Activated T-helper 1 cell treated with Interleukin-2 at 50 U/mL for 16 hours (primary cell): ENCODE measurements around the gene OR52E1.
"Not testable (repeated sequence)": the region's sequence is repeated elsewhere in the genome, so short reads cannot be mapped to it uniquely, and the experiment has no call there.

ENCODE experiments used
- DNase-seq: peaks from one replicate; pipeline ENCODE4 v3.0.0-alpha.2; 2020; ENCODE audit warnings: low read depth

Gene OR52E1

GRCh38 chr11:5069272-5069671 lies at the start of gene OR52E1:
OR52E1 (plus strand) TSS chr11:5069572.
- DNase-seq, result no peak

DNA sequence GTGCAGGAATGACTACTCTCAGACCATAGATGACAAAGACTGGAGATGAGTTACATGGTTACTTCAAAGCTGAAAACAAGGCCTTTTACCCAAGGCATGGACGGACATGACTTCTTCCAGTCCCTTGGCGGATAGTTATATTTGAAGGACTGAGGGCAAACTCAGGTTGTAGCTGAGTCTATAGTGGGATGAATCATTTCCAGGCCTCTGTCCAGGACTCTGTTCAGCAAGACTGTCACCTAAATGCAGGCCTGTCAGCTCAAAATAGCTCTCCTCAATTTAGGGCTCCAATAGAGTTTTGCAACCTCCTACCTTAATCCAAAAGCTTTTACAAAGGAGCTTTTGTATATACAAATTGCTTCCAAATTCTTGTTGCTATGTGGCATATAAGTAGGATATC lies 47.4 kb upstream of the OR52E1 start:
- DNase-seq, result no peak

- no peak for DNase-seq
Measured at GRCh38 chr11:5036669-5037068, 32.7 kb upstream of the OR52E1 start.

DNA sequence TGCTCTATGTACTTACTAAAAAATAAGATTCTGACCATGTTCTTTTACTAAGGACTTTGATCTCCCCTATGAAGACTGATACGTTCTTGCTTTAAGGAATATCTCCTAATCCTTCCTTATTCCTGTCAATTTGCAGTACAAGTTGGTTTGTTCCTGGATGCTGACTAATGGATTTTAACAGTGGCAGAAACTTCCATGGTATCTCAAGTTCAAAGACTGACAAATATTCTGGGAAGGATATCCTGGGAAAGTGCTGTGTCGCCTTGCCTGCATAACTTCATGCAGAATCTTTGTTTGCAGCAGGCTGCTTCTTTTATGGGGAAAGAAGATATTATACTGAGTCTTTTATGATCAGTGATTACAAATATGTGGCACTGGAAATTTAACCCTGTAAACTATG lies 31.4 kb upstream of the OR52E1 start:
- no peak for DNase-seq

GRCh38 chr11:5038341-5038740 lies 31.0 kb upstream of the OR52E1 start:
- no peak for DNase-seq

DNA sequence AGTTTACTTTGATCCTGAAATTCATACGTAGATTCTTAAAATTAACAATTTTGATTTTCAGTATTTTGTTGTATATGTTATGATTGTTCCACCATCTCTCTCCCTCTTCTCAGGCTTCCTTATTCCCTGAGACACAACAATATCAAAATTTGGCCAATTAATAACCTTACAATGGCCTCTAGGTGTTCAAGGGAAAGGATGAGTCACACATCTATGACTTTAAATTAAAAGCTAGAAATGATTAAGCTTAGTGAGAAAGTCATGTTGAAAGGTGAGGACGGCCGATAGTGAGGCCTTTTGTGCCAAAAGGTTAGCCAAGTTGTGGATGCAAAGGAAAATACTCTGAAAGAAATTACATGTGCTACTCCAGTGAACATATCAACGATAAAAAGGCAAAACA lies 28.5 kb upstream of the OR52E1 start:
- DNase-seq, result no peak

DNA sequence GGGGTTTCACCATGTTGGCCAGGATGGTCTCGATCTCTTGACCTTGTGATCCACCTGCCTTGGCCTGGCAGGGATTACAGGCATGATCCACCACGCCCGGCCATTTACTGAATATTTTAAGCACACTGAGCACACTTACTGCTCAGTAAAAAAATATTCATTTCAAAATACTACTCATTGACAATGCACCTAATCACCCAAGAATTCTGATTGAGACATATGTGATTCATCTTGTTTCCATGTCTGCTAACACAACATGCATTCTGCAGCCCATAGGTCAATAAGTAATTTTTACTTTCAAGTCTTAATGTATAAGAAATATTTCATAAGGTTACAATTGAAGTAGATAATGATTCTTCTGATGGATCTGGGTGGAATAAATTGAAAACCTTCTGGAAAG lies 27.3 kb upstream of the OR52E1 start:
- no peak for DNase-seq

DNA sequence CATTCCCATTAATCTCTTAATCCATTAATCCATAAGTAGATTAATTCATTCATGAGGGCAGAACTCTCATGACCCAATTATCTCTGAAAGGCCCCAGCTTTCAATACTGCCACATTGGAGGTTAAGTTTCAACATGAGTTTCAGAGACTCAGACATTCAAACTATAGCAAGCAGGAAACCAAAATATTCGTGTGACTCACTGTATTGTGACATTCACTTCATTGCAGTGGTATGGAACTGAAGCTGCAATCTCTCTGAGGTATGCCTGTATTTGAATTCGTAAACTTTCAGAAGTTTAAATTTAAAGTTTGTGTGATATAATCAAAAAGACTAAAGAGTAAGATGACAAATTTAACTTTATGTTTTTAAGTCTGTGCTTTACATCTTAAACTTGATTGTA lies 26.0 kb upstream of the OR52E1 start:
- DNase-seq, result no peak

GRCh38 chr11:5046226-5046625 lies 23.1 kb upstream of the OR52E1 start, which contains the start of gene OR52J3:
OR52J3 (plus strand) TSS chr11:5046526; CDS start chr11:5046526, 0 bp downstream.
- DNase-seq, result no peak

DNA sequence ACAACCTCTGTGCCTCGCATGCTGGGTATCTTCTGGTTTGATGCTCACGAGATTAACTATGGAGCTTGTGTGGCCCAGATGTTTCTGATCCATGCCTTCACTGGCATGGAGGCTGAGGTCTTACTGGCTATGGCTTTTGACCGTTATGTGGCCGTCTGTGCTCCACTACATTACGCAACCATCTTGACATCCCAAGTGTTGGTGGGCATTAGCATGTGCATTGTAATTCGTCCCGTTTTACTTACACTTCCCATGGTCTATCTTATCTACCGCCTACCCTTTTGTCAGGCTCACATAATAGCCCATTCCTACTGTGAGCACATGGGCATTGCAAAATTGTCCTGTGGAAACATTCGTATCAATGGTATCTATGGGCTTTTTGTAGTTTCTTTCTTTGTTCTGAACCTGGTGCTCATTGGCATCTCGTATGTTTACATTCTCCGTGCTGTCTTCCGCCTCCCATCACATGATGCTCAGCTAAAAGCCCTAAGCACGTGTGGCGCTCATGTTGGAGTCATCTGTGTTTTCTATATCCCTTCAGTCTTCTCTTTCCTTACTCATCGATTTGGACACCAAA lies 22.5 kb upstream of the OR52E1 start:
- DNase-seq, result no peak

GRCh38 chr11:5058679-5059078 lies 10.7 kb upstream of the OR52E1 start:
- DNase-seq, result not testable (repeated sequence)

DNA sequence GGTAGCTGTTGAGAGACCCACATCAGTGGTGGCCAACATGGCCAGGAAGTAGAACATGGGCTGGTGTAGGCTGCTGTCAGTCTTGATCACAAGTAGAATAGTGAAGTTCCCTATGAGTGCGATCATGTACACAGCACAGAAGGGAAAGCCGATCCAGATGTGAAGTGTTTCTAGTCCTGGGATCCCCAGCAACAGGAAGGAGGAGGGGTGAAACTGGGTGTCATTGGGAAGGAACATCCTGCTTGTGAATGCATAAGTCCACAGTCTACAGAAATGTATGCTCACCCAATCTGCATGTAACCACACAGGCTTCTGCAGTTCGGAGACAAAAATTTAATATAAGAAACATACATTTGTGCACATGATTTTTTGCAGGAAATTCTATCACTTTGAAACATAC lies 10.0 kb upstream of the OR52E1 start, which contains the start of gene OR52E2:
OR52E2 (minus strand) TSS at position 237 of the 400 bp plus-strand sequence; CDS start at position 237, 0 bp downstream.
- DNase-seq, result no peak

DNA sequence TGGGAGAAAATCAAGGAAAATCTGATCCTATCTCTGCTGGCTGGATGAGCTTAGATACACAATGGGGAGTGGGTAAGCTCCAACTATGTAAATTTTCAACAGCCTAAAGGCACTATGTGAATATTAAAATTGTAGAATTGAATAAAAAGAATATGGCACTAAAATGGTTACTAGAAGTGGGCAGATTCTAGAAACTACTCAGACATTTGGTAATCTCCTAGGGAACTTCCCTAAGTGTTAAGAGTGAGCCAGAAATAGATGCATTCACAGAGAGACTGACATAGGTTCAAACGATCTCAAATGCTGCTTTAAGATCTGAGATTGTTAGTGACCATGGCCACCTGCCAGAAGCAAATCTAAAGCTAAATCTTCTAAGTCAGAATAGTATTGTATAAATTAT lies 4.3 kb upstream of the OR52E1 start:
- DNase-seq, result no peak

DNA sequence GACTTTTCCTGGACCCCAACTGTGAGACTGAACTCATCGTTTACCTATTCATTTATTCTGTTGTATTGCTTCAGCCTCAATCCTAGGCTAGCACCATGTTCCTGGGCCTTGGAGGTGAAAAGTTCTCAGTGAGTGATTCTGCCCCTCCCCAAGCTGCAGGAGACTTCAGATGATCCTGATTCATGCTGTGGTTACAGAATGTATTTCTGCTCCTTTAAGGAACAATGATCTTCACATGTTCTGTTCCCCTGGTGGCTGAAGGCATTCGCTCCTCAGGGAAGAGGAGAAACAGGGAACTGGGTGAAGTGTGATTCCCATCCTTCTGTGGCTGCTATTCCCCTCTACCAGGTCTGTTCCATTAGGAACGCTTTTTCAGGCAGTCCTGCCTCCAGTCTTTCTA lies 2.4 kb downstream of the OR52E1 start:
- DNase-seq, result no peak

- DNase-seq, result no peak
Measured at GRCh38 chr11:5081405-5081804, 12.0 kb downstream of the OR52E1 start.

DNA sequence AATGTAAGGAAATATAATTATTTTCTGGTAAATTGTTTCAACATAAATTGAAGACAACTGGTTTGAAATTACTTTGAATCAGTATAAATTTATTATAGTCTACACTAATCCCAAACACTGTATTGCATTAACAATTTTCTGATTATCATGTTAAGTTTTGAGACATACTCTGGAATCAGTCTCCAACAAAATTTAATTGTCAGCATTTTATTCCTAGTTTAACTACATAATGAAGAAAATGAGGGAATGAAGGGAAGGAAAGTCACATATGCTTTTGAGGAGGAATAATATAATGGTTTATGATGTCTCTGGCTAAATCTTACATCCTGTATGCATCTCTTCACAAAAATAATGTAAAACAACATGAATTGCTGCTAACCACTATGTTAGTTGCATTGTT lies 14.2 kb downstream of the OR52E1 start:
- DNase-seq, result no peak

GRCh38 chr11:5088556-5088955 lies 19.2 kb downstream of the OR52E1 start:
- no peak for DNase-seq

GRCh38 chr11:5090668-5091067 lies 21.3 kb downstream of the OR52E1 start:
- no peak for DNase-seq

DNA sequence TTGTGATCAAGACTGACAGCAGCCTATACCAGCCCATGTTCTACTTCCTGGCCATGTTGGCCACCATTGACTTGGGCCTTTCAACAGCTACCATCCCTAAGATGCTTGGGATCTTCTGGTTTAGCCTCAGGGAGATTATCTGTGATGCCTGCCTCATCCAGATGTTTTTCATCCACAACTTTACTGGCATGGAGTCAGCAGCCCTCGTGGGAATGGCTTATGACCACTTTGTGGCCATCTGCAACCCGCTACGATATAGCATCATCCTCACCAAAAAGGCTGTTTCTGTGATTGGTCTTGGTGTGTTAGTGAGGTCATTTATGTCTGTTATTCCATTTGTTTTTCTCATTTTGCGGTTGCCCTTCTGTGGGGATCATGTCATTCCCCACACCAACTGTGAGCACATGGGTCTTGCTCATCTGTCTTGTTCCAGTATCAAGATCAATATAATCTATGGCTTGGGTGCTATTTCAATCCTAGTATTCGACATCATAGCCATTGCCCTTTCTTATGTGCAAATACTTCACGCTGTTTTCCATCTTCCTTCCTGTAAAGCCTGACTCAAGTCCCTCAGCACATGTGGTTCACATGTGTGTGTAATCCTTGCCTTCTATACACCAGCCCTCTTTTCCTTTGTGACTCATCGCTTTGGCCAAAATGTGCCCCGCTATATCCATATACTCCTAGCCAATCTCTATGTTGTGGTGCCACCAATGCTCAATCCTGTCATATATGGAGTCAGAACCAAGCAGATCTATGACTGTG lies 23.6 kb downstream of the OR52E1 start:
- DNase-seq, result no peak

GRCh38 chr11:5096011-5096410 lies 26.6 kb downstream of the OR52E1 start:
- DNase-seq, result no peak

DNA sequence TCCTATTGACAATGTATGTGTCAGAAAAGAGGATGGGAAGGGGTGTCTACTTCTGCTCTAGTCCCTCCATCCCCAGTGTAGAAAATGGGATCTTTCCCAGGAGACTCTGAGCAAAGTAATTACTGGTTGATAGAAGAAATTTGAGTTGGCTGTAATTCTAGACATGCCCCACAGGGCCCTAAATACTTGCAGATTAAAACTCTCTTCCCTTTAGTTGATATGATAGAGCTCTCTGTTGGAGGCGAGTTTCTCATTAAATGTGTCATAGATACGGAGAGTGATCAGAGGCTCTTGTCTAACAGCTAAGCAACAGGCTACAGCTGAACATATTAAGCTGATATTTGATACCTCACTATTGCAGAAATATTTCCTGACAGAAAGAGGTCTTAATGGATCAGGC lies 32.9 kb downstream of the OR52E1 start:
- DNase-seq, result no peak

DNA sequence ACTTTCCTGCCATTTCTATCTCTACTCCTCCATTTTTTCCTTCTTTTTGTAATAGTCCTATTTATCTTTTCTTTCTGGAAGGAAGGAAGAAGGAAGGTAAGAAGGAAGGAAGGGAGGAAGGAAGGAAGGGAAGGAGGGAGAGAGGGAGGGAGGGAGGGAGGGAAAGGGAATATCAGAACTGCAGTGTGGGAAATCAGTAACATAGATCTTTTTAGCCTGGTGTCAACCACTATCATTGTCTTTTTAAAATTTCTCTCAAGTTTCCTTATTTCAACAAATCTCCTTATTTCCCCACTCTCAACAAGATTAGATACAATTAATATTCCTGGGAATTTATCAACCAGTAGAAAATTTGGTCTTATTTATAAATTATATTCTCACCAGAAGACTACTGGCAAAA lies 33.7 kb downstream of the OR52E1 start:
- DNase-seq, result no peak

GRCh38 chr11:5107285-5107684 lies 37.9 kb downstream of the OR52E1 start:
- DNase-seq, result no peak

- no peak for DNase-seq
Measured at GRCh38 chr11:5115339-5115738, 46.0 kb downstream of the OR52E1 start.
